Neural crest cell (in vitro differentiated cells): Measurements from ENCODE around the gene SNCAIP. TPM values are rescaled to one million over a fixed set of nuclear protein-coding genes. Genes with fewer than 3 reads are reported as not detected.

ENCODE experiments used
- DNase-seq: peaks from one replicate; pipeline ENCODE4 v3.0.0; 2021; ENCODE audit warnings: low read depth, mixed read lengths, low spot score
- H3K27ac Mint-ChIP-seq: one replicate; pipeline ENCODE4 v1.8.0; 2021; ENCODE audit warnings: mild to moderate bottlenecking, mixed read lengths; ENCODE audit not compliant: unreplicated experiment
- H3K27me3 Mint-ChIP-seq: 2 replicates; pipeline ENCODE4 v1.8.0; 2021; ENCODE audit warnings: low read depth, mild to moderate bottlenecking, mixed read lengths
- H3K36me3 Mint-ChIP-seq: 2 replicates; pipeline ENCODE4 v1.8.0; 2021; ENCODE audit warnings: low read depth, mild to moderate bottlenecking, mixed read lengths
- H3K4me1 Mint-ChIP-seq: 2 replicates; pipeline ENCODE4 v1.8.0; 2021; ENCODE audit warnings: mixed read lengths
- H3K4me3 Mint-ChIP-seq: one replicate; pipeline ENCODE4 v1.8.0; 2021; ENCODE audit warnings: mild to moderate bottlenecking, mixed read lengths
- H3K9me3 Mint-ChIP-seq: 2 replicates; pipeline ENCODE4 v1.8.0; 2021; ENCODE audit warnings: mixed read lengths
- CTCF ChIP-seq: fragments of 200-600 bp; sonication (generic); conservative IDR thresholded peaks from 2 replicates; pipeline ENCODE4 v1.5.0; 2021; ENCODE audit warnings: antibody characterized with exemption, mild to moderate bottlenecking
- total RNA-seq: library from RNA; stranded (reverse); gene quantifications from 2 replicates; pipeline ENCODE4 v1.2.1, GENCODE V29; 2021

Gene SNCAIP
- total RNA-seq, 1 donor from 2014 or later = 10.2 TPM

GRCh38 chr5:122366501-122366900 lies 54.5 kb downstream of the SNCAIP start:
- TF ChIP-seq CTCF = no peak
- Mint-ChIP-seq H3K27me3 (no peaks in the 10 kb centered on the region), H3K36me3 (peaks cover 3% of the 10 kb centered on the region), H3K4me3 (no peak overlapping the region), H3K9me3 (no peaks in the 10 kb centered on the region), H3K27ac (peak overlapping the region; percentile 48), H3K4me1 (no peaks in the 10 kb centered on the region)
- DNase-seq = no peak

GRCh38 chr5:122367456-122367855 lies 55.4 kb downstream of the SNCAIP start:
- Mint-ChIP-seq H3K27me3 (no peaks in the 10 kb centered on the region), H3K4me1 (no peaks in the 10 kb centered on the region), H3K9me3 (no peaks in the 10 kb centered on the region), H3K27ac (no peak overlapping the region), H3K4me3 (no peak overlapping the region), H3K36me3 (peaks cover 2% of the 10 kb centered on the region)
- DNase-seq = no peak
- no peak for TF ChIP-seq CTCF

GRCh38 chr5:122368510-122369251 lies 56.6 kb downstream of the SNCAIP start:
- no peak for TF ChIP-seq CTCF
- no peaks in the 10 kb centered on the region for H3K36me3 Mint-ChIP-seq
- no peaks in the 10 kb centered on the region for H3K9me3 Mint-ChIP-seq
- H3K27ac Mint-ChIP-seq = no peak overlapping the region
- DNase-seq = no peak
- H3K4me1 Mint-ChIP-seq = no peaks in the 10 kb centered on the region
- H3K4me3 Mint-ChIP-seq = no peak overlapping the region
- no peaks in the 10 kb centered on the region for H3K27me3 Mint-ChIP-seq

GRCh38 chr5:122369253-122369815 lies 57.3 kb downstream of the SNCAIP start:
- H3K9me3 Mint-ChIP-seq = no peaks in the 10 kb centered on the region
- no peaks in the 10 kb centered on the region for H3K36me3 Mint-ChIP-seq
- no peak overlapping the region for H3K4me3 Mint-ChIP-seq
- no peak overlapping the region for H3K27ac Mint-ChIP-seq
- H3K27me3 Mint-ChIP-seq = no peaks in the 10 kb centered on the region
- no peak for TF ChIP-seq CTCF
- no peak for DNase-seq
- no peaks in the 10 kb centered on the region for H3K4me1 Mint-ChIP-seq

GRCh38 chr5:122371511-122372151 lies 59.6 kb downstream of the SNCAIP start:
- no peak for DNase-seq
- Mint-ChIP-seq H3K27ac (no peak overlapping the region), H3K36me3 (no peaks in the 10 kb centered on the region), H3K27me3 (no peaks in the 10 kb centered on the region), H3K9me3 (no peaks in the 10 kb centered on the region), H3K4me3 (no peak overlapping the region), H3K4me1 (no peaks in the 10 kb centered on the region)
- TF ChIP-seq CTCF = no peak
